ENCODE measurements around the gene PRKAR1B. TPM values are rescaled to one million over a fixed set of nuclear protein-coding genes. Genes with fewer than 3 reads are reported as not detected.

Gene PRKAR1B
- total RNA-seq, 1 experiment from 2014 or later = 14.1 TPM

DNA sequence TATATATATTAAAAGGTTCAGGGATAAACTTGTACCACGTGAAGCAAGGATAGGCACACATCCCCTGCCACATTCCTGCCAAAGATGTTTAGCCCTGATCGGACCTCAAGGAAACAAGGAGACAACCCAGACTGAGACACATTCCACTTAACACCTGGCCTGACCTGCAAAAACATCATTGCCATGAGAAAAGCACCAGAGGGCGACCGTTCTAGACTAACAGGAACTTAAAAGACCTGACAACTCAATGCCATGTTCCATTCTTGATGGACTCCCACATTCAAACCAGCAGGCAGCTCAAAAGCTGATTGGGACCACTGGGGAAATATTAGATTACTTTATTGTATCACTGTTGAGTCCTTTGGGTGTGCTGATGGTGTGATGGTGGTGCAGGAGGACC lies 199.4 kb downstream of the PRKAR1B start:
- DNase-seq (ENCODE audit: low read depth, low spot score) (no peak), ATAC-seq (no peak)
- H4K20me1 ChIP-seq (ENCODE audit: insufficient read depth) = no peaks in the 10 kb centered on the region
- ChIA-PET RAD21 (ENCODE audit: low non-redundant PET in 1 of 2, low total read pairs in 2 of 2, uncharacterized antibody in 2 of 2, unreplicated experiment in 2 of 2) (no interaction called here), CTCF (no interaction called here), POLR2A (interaction anchor here (0.6 kb wide), 1 partner anchor 9 kb away, joined by 4 read pairs; no protein-coding TSS in a partner anchor)
- no peaks in the 10 kb centered on the region for H3K79me2 ChIP-seq (ENCODE audit: insufficient read depth, low read length)
- TF ChIP-seq POLR2A (IDR thresholded peaks at IDR 0.05; ENCODE audit: borderline replicate concordance, extremely low read depth, insufficient read depth, insufficient read length) = no peak
- TF ChIP-seq FOSL1 (IDR thresholded peaks at IDR 0.05; ENCODE audit: low read depth) = no peak
- TF ChIP-seq EGR1 (IDR thresholded peaks at IDR 0.05; ENCODE audit: low read depth) = no peak
- TF ChIP-seq MAX (IDR thresholded peaks at IDR 0.05) = no peak
- TF ChIP-seq, protein P1, sequence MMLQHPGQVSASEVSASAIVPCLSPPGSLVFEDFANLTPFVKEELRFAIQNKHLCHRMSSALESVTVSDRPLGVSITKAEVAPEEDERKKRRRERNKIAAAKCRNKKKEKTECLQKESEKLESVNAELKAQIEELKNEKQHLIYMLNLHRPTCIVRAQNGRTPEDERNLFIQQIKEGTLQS (IDR thresholded peaks at IDR 0.05) = no peak
- TF ChIP-seq SRF (IDR thresholded peaks at IDR 0.05; ENCODE audit: low read depth) = no peak
- no peak for TF ChIP-seq JUND (IDR thresholded peaks at IDR 0.05)
- TF ChIP-seq EZH2phosphoT487 (IDR thresholded peaks at IDR 0.05; ENCODE audit: borderline replicate concordance) = no peak
- peaks cover 8 to 20% of the 10 kb centered on the region in 2 experiments for H3K4me1 ChIP-seq (ENCODE audit: control insufficient read depth in 1 of 2, insufficient read depth in 2 of 2, low read length in 2 of 2)
- no peaks in the 10 kb centered on the region; a peak in 1 of 4 replicates for H3K9me3 ChIP-seq (ENCODE audit: control insufficient read depth in 1 of 2, insufficient read depth in 1 of 2, low read depth in 1 of 2, low read length in 2 of 2)
- no peak overlapping the region for H3K27ac ChIP-seq (ENCODE audit: low read depth, low read length)
- no peak overlapping the region for H3K4me2 ChIP-seq (ENCODE audit: low read length)
- no peak overlapping the region for H3K4me3 ChIP-seq (replicated peaks in 1 of 2; ENCODE audit: low read depth in 1 of 2, low read length in 2 of 2)
- H3K27me3 ChIP-seq (ENCODE audit: insufficient read depth, low read length) = no peaks in the 10 kb centered on the region
- H3K9ac ChIP-seq (ENCODE audit: low read length) = no peak overlapping the region
- H2AFZ ChIP-seq (ENCODE audit: low read depth, low read length, poor library complexity, severe bottlenecking) = no peak overlapping the region
- no peaks in the 10 kb centered on the region for H3K9me2 ChIP-seq (ENCODE audit: insufficient read depth)
- BruUV-seq (replicated peaks) = no TSS peak
- no peaks in the 10 kb centered on the region for H3K36me3 ChIP-seq (ENCODE audit: control insufficient read depth in 1 of 2, insufficient read depth in 2 of 2, low read length in 2 of 2)
- intact Hi-C loops (cut with micrococcal nuclease) = no loop called here

DNA sequence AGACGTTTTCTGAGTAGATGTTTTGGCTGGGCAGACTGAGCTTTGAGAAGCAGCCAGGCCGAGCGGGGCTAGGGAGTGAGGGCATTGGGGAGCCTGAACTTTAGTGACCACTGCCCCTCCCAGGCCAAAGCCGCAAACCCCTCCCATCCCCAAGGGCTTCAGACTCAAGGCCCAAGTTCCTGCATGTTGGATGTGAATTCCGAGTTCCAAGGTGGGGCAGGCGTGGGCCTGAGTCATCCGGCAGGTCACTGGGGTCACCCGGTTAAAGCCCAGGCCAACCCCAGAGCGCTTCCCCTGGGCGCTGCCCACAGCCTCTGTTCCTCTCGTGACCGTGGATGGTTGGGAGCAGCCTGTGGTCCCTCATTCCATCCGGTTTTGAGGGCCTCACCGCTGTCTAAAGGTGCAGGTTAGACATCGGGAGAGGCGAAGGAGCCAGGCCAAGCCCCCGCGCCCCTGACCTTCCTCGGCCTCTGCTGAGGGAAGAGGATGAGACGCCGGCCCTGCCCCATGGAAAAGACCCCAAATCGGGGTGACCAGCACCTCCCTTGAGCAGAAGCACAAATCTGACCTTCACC lies 200.5 kb downstream of the PRKAR1B start:
- no peaks in the 10 kb centered on the region; a peak in 1 of 4 replicates for H3K9me3 ChIP-seq (ENCODE audit: control insufficient read depth in 1 of 2, insufficient read depth in 1 of 2, low read depth in 1 of 2, low read length in 2 of 2)
- H3K4me2 ChIP-seq (ENCODE audit: low read length) = peak overlapping the region; percentile 42
- no peaks in the 10 kb centered on the region for H3K27me3 ChIP-seq (ENCODE audit: insufficient read depth, low read length)
- ChIA-PET RAD21 (ENCODE audit: low non-redundant PET in 1 of 2, low total read pairs in 2 of 2, uncharacterized antibody in 2 of 2, unreplicated experiment in 2 of 2) (no interaction called here), POLR2A (no interaction called here), CTCF (no interaction called here)
- H3K4me1 ChIP-seq (ENCODE audit: control insufficient read depth in 1 of 2, insufficient read depth in 2 of 2, low read length in 2 of 2) = peaks cover 17 to 31% of the 10 kb centered on the region in 2 experiments
- no peak overlapping the region for H2AFZ ChIP-seq (ENCODE audit: low read depth, low read length, poor library complexity, severe bottlenecking)
- BruUV-seq (replicated peaks) = no TSS peak
- DNase-seq (ENCODE audit: low read depth, low spot score) = no peak
- no peaks in the 10 kb centered on the region for H3K9me2 ChIP-seq (ENCODE audit: insufficient read depth)
- no peak for TF ChIP-seq TCF7L2 (IDR thresholded peaks at IDR 0.05; ENCODE audit: borderline replicate concordance, extremely low read depth, insufficient read depth, insufficient read length)
- TF ChIP-seq, protein P1 (IDR thresholded peaks at IDR 0.05) = no peak
- TF ChIP-seq FOSL1 (IDR thresholded peaks at IDR 0.05; ENCODE audit: low read depth) = no peak
- no peak for TF ChIP-seq RAD21 (IDR thresholded peaks at IDR 0.05; ENCODE audit: low read depth)
- no peak for TF ChIP-seq CEBPB (IDR thresholded peaks at IDR 0.05; ENCODE audit: low read depth)
- TF ChIP-seq ZFX (IDR thresholded peaks at IDR 0.05) = no peak
- TF ChIP-seq, protein P2, sequence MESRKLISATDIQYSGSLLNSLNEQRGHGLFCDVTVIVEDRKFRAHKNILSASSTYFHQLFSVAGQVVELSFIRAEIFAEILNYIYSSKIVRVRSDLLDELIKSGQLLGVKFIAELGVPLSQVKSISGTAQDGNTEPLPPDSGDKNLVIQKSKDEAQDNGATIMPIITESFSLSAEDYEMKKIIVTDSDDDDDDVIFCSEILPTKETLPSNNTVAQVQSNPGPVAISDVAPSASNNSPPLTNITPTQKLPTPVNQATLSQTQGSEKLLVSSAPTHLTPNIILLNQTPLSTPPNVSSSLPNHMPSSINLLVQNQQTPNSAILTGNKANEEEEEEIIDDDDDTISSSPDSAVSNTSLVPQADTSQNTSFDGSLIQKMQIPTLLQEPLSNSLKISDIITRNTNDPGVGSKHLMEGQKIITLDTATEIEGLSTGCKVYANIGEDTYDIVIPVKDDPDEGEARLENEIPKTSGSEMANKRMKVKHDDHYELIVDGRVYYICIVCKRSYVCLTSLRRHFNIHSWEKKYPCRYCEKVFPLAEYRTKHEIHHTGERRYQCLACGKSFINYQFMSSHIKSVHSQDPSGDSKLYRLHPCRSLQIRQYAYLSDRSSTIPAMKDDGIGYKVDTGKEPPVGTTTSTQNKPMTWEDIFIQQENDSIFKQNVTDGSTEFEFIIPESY (IDR thresholded peaks at IDR 0.05; ENCODE audit: extremely low read depth, insufficient replicate concordance, low read length) = no peak
- no peak for TF ChIP-seq SP1 (IDR thresholded peaks at IDR 0.05; ENCODE audit: low read depth)
- TF ChIP-seq YY1 (IDR thresholded peaks at IDR 0.05; ENCODE audit: extremely low read depth, insufficient replicate concordance, low read depth, low read length) = no peak
- TF ChIP-seq EGR1 (IDR thresholded peaks at IDR 0.05; ENCODE audit: low read depth) = no peak
- TF ChIP-seq POLR2AphosphoS5 (IDR thresholded peaks at IDR 0.05; ENCODE audit: low read depth, low read length) = no peak
- no peak overlapping the region for H3K27ac ChIP-seq (ENCODE audit: low read depth, low read length)
- H3K79me2 ChIP-seq (ENCODE audit: insufficient read depth, low read length) = no peaks in the 10 kb centered on the region
- intact Hi-C loops (cut with micrococcal nuclease) = no loop called here
- H3K9ac ChIP-seq (ENCODE audit: low read length) = no peak overlapping the region
- ATAC-seq = no peak
- H4K20me1 ChIP-seq (ENCODE audit: insufficient read depth) = no peaks in the 10 kb centered on the region
- H3K4me3 ChIP-seq (replicated peaks in 1 of 2; ENCODE audit: low read depth in 1 of 2, low read length in 2 of 2) = no peak overlapping the region
- no peaks in the 10 kb centered on the region for H3K36me3 ChIP-seq (ENCODE audit: control insufficient read depth in 1 of 2, insufficient read depth in 2 of 2, low read length in 2 of 2)

Measured in HCT116 (cell line).